GM21825 (cell line): Measurements from ENCODE around the gene RAD23B.
A peak's percentile ranks its signal among the peaks of the same experiment; 100 is the strongest.
"Not testable (repeated sequence)": the region's sequence is repeated elsewhere in the genome, so short reads cannot be mapped to it uniquely, and the experiment has no call there.

Source experiments
- ATAC-seq: cut with Tn5 transposase; IDR thresholded peaks from one replicate; pipeline ENCODE4 v1.9.1; 2021; ENCODE audit warnings: mild to moderate bottlenecking, moderate library complexity; ENCODE audit not compliant: unreplicated experiment

Gene RAD23B

DNA sequence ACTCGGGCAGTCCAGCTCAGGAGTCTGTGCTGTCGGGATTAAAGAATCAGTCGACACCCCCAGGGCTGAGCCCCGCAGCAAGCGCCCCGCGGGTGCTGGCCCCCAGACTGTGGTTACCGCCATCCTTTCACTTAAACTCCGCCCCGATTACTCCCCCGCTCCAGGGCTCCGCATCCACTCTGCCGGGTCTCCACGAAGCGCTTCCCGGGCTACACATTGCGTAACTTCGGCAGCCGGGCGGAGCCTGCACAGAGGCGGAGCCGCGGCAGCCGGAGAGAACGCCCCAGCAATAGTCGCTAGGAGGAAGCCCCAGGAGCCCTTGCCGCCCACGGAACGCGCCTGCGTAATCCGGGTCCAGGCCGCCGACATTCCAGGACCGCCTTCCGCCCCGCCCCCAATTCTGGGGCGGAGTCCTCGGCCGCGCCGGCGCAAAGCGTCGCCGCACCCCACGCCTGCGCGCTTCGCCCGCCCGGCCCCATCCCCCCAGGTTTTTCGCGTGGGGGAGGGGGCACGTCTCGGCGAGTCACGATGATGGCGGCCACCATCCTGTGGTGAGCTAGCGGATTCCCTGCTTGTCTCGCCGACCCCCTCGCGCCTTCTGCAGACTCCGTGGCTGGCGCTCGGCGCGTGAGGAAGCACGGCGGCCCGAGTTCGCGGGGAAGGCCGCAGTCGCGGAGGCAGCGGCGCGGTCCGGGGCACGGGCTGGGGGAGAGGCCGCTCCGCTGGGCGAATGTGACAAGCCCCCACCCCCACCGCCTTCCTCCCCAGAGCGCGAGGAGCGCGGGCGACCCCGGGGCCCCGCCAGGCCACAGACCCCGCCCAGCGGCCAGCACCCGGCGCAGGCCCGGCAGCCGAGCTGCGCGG, at the start of gene RAD23B:
Gene RAD23B (plus strand): TSS at position 521 of the 864 bp plus-strand sequence. CDS start 351 bp downstream, outside the sequence.
- ATAC-seq: peak; percentile 88

DNA sequence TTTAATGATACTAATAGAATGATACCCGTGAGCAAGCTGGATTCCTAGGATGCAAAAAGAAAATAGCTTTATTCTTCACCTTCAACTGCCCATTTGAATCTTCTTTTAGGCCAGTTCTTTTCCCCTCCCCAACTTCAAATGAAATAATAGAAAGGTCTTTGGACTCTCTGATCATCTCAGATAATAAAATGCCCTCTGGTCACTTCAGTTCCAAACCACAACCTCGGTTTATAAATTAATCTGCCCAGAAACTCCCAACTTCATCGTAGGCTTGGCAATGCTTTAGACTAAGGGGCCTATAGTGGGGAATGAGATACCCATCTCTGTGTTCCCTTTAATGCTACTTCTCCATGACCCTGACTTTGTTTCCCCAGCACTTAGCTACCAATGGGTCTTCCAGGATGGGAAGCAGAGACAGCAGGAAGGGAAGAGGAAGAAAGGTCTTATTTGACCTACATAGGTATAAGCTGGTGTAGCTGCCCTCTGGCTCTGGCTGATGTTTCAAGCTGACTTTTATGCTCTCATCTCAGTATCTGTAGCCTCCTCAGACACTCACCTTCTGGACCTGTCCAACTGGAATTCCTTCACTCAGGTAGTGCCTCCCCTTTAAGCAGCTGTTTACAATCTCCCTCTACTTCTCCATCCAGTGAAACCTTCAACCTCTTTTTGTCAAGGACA, 47.2 kb upstream of the RAD23B start:
- no peak for ATAC-seq

DNA sequence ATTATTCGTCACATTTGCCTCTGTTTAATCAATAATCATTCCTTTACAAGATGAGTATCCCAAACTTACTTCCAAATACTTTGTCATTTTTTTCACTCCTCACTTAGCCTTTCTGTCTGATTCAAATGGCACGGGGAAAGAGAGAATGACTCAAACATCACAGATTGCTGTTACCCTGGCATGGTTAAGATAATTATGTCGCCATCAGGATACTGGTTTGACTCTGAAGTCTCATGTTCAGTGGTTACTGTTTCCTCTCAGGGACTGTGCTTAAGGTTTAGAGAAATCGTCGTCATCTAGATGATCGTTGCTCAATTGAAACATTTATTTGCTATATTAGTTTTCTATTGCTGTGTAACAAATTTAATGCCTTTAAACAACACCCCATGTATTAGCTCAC, 45.2 kb upstream of the RAD23B start:
- ATAC-seq: no peak

DNA sequence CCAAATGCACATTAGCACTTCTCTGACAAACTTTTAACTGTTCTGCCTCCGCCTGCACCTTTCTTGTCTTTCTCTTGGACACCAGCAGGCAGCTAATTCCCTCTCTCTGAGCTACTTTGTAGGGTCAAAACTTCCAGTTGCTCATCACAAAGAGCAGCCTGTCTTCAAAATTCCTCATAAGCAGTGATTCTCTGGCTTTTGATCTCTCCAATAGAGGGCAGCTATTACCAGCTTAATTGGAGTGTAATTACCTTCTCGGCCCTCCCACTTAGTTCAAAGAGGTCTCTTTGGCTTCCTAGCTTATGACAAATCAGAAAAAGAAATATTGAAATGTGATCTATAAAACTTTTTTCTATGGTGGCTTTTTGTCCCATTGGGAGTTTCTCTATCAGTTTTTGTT, 43.6 kb upstream of the RAD23B start:
- no peak for ATAC-seq

DNA sequence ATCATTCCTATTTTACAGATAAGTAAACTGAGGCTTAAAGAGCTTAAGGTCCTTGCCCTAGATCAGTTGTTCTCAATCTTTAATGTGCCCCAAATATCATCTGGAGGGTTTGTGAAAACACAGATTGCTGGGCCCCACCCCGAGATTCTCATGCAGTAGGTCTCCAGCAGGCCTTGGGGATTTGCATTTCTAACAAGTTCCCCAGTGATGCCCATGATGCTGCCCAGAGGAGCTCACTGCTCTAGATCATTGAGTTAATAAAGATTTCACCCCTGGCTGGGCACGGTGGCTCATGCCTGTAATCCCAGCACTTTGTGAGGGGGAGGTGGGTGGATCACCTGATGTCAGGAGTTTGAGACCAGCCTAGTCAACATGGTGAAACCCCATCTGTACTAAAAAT, 42.8 kb upstream of the RAD23B start:
- no peak for ATAC-seq

DNA sequence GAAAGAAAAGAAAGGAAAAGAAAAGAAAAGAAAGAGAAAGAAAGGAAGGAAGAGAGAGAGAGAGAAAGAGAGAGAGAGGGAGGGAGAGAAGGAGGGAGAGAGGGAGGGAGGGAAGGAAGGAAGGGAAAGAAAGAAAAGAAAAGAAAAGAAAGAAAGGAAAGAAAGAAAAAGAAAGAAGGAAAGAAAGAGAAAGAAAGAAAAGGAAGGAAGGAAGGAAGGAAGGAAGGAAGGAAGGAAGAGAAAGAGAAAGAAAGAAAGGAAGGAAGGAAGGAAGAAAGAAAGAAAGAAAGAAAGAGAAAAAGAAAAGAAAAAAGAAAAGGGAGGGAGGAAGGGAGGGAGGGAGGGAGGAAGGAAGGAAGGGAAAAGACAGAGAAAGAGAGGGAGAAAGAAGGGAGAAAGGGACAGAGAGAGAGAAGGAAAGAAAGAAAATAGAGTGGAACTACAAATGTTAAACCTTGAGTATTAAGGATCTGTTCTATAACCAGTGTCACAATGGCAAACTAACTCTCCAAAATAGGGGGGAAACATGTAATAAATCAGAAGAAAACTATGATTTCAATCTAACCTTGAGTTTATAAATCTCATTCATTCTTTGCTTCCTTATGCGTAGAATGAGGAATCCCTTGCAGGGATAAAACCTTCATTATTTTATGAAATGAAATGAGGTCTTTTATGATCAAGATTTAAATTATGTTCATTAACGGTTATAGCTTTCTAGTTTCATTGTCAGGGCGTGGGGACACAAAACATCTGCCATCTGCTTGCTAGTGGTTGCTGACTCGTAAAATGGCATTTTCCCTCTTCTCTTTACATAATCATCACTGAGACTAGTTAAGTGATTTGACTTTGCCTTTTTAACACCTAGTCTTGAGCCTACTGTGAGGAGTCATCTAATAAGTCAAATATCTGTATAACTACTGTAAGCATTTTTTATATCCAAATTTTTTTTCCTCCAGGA, 40.7 kb upstream of the RAD23B start:
- no peak for ATAC-seq

DNA sequence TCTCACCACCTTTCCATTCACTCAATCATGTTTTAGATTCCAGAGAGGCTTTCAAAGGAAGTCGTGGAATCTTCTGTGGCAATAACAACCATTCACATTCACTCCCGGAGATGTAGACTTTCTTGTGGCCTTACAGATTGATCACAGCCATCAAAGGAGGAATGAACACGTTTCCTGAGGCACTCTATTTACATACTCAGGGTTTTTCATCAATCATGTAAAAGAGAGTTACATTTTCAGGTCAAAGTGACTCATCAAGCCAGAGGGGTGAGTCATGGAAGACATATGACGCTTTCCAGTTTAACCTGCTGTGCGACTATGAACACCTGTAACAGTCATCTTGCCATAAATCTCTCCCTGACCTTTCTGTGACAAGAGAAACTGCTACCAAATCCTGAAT, 39.3 kb upstream of the RAD23B start:
- ATAC-seq: peak; percentile 77

DNA sequence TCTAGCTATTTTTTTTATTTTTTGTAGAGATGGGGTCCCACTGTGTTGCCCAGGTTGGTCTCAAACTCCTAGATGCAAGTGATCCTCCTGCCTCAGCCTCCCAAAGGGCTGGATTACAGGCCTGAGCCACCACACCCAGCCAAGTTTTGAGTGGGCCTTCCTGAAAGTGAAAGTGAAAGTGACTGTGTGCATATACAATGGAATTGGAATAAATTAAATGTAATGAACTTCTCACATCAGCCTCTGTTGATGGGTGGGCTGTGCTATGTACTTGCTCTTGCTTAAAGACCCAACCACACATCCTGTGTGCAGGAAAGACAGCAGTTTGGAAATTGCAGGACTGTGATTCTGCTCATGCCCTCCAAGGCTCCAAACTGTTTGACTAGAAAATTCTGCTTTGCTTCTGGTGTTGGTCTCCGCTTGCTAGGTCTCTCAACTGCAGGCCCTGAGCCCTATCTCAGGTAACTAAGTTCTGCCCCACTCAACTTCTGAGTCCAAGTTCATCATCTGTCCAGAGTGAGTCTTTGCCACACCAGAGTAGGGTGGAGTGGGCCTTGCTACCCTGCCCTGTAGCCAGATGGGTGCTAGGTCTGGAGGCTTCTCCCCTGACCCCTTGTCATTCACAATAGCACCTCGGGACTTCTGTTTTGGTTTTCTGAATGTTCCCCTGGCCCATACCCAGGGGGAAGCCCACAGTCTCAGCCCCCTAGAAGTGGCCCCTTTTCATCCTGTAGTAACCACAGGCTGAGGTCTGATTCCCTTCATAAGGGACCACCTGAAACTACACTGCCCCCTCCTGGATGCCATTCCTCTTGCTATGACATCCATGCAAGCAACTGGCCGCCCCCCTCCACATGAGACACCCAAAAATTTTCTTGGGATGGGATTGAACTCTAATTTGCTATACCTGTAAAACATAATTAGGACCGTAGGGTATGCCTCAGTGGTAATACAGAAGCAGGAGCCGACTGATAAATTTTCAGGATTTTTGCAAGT, 36.5 kb upstream of the RAD23B start:
- no peak for ATAC-seq

DNA sequence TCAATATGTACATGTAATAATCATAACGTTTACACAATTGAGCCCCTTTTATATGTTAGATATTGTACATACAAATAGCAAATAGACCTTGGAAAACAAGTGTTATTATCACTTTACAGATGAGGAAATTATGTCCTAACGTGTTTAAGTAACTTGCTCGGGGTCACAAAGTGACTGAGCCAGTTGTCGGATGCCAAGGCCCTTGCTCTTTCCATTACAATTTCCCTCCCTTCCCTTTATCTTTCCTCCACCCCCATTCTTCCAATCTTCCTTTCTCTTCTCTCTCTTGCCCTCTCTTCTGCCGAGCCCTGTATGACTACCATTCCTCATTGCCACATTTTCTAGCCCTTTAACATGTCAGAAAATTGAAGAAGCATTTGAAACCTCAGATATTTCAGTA, 34.4 kb upstream of the RAD23B start:
- no peak for ATAC-seq

DNA sequence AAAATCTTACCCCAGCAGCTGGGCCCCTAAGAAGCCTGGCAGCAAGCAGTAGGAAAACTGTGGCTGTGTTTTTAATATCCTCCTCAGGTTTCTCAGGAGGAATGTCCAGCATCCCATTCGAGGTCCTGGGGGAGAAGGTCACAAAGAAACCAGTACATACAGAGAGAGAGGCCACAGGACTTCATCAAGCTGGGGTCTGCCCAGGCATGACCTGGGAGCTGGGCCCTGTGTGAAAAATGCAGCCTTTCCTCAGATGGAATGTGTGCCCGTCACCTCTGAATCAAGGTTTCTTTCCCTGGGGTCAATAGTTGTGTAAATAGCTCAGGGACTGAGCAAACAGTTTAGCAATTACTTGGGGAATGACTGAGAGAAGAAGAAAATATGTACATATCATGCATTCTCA, 33.9 kb upstream of the RAD23B start:
- ATAC-seq: no peak

DNA sequence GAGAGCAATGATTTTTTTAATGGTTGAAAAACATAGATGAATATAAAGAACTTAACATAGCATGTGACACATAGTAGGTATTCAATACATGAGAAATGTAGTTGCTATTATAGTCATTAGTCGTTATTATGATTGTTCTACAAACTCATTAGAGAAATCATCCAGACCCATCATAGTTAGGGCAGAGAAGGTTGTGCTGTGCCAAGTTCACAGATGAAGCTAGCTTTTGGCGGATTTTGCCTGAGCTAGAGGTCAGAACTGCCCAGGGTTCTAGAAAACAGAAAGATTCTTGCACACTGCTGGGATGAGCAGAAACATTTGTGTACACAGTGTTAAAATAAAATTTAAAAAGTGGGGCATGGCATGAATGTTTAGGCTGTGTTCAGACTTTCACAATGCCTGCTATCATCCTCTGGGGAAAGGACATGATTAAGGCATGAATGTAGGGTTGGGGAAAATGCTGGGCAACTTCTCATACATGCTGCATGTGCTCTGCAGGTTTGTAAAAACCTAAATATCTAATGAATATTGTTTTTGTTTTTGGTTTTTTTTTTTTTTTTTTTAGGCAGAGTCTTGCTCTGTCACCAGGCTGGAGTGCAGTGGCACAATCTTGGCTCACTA, 33.3 kb upstream of the RAD23B start:
- no peak for ATAC-seq

DNA sequence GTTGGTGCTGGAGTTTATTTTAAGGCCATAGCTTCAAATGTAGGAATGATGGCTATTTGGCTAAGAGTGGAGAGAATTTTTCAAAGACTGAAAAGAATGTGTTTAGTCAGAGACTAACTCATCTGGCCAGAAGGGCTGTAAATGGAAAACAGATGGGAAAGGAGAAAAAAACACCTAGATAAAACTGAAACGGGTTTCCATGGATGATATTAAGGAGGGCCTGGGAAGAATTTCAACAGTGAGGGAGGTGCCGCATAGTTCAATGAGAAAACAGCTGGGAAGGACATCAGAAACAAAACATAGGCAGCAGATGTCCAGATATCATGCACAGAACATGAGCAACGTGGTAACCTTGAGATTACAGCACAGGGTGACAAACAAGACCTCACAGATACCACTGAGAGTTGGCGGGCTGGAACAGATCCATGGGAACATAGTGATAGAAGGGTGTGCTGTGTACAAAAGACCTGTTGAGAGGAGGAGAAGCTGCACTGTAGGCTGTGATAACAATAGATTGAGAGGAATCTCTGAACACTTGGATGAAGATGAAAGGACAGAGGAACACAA, 31.2 kb upstream of the RAD23B start:
- ATAC-seq: no peak

DNA sequence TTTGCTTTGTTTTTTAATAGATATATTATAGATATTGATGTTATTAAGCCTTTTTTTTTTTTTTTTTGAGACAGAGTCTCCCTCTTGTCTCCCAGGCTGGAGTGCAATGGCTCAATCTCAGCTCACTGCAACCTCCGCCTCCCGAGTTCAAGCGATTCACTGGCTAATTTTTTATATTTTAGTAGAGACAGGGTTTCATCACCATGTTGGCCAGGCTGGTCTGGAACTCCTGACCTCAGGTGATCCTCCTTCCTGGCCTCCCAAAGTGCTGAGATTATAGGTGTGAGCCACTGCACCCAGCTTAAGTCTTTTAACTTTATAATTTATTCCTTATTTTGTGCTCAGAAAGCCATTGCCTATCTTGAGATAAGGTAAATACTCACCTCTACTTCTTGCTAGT, 24.2 kb upstream of the RAD23B start:
- ATAC-seq: no peak

DNA sequence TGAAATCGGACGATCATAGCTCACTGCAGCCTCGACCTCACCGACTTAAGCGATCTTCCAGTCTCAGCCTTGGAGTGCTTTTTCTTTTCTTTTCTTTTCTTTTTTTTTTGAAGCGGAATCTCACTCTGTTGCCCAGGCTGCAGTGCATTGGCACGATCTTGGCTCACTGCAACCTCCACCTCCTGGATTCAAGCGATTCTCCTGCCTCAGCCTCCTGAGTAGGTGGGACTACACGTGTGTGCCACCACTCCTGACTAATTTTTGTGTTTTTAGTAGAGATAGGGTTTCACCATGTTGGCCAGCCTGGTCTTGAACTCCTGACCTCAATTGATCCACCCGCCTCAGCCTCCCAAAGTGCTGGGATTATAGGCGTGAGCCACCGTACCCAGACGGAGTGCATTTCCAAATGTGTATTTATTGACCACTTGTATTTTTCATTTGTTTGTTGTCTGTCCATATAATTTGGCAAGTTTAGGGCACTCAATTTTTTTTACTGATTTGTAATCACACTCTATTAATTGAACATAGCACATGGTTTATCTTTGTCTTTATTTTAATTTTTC, 23.2 kb upstream of the RAD23B start:
- not testable (repeated sequence) for ATAC-seq

DNA sequence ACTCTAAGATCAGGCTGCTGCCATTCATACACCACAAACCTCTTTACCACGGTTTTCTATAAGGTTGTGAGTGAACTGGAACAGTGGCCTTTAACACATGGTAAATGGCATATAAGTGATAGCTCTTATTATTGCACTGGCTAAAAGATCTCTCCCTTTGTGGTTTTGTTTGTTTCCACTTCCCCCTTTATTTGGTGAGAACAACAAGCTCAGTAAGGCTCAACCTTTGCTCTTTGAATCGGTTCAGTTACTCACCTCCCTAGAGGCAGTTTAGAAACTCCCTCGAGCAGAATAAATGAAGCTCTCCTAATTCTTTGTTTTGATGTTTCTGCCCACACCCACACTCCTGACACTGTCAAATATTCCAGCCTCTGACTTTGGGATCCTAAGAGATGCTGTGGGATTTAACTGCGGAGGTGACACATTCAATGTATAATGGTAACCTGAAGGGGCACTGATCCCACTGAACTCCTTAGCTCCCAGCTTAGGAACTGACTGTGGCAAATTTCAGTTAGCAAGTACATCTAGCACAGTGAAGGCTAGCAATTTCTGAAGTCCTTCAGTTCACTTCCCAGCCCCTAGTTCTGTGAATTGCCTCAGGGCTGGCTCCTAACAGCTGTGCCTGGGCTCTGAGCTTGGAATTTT, 22.5 kb upstream of the RAD23B start:
- ATAC-seq: peak; percentile 98

DNA sequence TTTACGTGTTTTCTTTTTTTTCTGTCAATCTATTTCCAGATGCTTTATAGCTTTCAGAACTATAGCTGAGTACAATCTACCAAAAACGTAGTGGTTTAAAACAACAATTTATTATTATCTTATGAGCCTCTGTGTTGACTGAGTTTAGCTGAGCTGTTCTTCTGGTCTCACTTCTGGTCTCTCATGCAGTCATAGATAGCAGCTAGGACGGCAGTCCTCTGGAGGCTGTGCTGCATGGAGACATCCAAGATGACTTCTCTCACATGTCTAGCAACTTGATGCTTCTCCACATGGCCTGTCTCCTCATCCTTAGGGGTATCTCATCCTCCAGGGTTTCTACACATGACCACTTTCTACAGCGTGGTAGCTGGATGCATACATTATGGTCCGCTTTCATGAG, 22.0 kb upstream of the RAD23B start:
- peak; percentile 28 for ATAC-seq

DNA sequence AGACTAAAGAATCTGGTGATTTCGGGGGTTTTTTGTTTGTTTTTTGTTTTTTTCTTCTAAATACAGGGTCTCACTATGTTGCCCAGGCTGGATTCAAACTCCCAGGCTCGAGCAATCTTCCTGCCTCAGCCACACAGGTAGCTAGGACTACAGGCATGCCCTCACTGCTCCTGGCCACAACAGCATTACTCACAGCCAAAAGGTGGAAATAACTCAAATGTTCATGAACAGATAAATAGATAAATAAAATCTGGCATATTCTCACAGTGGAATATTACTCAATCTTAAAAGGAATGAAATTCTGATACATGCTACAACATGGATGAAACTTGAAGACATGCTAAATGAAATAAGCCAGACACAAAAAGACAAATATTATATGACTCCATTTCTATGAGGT, 19.8 kb upstream of the RAD23B start:
- no peak for ATAC-seq

DNA sequence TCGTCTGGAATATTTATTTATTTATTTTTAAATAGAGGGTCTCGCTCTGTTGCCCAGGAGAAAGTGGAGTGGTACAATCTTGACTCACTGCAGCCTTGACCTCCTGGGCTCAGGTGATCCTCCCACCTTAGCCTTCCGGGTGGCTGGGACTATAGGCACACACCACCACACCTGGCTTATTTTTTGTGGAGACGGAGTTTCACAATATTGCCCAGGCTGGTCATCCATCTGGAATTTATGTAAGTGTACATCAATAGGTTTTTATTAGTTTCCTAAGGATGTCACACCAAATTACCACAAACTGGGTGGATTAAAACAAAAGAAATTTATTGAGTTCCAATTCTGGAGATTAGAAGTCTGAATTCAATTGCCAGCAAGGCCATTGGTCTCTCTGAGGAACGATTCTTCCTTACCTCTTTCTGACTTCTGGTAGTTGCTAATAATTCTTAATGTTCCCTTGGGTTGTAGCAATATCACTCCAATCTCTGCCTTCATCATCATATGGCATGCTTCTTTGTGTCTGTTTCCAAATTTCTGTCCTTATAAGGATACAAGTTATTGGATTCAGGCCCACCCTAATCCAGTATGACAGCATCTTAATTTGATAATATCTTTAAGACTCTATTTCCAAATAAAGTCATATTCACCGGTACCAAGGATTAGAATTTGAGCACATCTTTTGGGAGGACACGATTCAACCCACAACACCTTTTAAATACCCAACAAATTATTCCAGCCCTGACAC, 16.3 kb upstream of the RAD23B start:
- ATAC-seq: no peak
